ENCODE data around the gene ZNF878. TPM values are rescaled to one million over a fixed set of nuclear protein-coding genes. Genes with fewer than 3 reads are reported as not detected.

ZNF878 gene
- total and polyA plus RNA-seq, 2 of the 8 experiments (the other 6 are each of a cell fraction or from before 2014, with no cell fraction given), result 0.91 to 9.1 TPM

DNA sequence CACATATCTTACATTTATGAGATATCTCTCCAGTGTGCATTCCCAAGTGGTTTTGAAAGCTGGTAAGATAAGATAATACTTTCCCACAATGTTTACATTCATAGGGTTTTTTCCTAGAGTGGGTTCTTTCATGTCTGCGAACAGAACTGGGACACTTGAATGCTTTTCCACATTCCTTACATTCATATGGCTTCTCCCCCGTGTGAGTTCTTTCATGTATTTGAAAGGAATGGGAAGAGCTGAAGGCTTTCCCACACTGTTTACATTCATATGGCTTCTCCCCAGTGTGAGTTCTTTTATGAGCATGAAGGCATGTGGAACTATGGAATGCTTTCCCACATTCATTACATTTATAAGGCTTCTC is 37.0 kb downstream of the ZNF878 start (continued):
- TF ChIP-seq, protein P1, sequence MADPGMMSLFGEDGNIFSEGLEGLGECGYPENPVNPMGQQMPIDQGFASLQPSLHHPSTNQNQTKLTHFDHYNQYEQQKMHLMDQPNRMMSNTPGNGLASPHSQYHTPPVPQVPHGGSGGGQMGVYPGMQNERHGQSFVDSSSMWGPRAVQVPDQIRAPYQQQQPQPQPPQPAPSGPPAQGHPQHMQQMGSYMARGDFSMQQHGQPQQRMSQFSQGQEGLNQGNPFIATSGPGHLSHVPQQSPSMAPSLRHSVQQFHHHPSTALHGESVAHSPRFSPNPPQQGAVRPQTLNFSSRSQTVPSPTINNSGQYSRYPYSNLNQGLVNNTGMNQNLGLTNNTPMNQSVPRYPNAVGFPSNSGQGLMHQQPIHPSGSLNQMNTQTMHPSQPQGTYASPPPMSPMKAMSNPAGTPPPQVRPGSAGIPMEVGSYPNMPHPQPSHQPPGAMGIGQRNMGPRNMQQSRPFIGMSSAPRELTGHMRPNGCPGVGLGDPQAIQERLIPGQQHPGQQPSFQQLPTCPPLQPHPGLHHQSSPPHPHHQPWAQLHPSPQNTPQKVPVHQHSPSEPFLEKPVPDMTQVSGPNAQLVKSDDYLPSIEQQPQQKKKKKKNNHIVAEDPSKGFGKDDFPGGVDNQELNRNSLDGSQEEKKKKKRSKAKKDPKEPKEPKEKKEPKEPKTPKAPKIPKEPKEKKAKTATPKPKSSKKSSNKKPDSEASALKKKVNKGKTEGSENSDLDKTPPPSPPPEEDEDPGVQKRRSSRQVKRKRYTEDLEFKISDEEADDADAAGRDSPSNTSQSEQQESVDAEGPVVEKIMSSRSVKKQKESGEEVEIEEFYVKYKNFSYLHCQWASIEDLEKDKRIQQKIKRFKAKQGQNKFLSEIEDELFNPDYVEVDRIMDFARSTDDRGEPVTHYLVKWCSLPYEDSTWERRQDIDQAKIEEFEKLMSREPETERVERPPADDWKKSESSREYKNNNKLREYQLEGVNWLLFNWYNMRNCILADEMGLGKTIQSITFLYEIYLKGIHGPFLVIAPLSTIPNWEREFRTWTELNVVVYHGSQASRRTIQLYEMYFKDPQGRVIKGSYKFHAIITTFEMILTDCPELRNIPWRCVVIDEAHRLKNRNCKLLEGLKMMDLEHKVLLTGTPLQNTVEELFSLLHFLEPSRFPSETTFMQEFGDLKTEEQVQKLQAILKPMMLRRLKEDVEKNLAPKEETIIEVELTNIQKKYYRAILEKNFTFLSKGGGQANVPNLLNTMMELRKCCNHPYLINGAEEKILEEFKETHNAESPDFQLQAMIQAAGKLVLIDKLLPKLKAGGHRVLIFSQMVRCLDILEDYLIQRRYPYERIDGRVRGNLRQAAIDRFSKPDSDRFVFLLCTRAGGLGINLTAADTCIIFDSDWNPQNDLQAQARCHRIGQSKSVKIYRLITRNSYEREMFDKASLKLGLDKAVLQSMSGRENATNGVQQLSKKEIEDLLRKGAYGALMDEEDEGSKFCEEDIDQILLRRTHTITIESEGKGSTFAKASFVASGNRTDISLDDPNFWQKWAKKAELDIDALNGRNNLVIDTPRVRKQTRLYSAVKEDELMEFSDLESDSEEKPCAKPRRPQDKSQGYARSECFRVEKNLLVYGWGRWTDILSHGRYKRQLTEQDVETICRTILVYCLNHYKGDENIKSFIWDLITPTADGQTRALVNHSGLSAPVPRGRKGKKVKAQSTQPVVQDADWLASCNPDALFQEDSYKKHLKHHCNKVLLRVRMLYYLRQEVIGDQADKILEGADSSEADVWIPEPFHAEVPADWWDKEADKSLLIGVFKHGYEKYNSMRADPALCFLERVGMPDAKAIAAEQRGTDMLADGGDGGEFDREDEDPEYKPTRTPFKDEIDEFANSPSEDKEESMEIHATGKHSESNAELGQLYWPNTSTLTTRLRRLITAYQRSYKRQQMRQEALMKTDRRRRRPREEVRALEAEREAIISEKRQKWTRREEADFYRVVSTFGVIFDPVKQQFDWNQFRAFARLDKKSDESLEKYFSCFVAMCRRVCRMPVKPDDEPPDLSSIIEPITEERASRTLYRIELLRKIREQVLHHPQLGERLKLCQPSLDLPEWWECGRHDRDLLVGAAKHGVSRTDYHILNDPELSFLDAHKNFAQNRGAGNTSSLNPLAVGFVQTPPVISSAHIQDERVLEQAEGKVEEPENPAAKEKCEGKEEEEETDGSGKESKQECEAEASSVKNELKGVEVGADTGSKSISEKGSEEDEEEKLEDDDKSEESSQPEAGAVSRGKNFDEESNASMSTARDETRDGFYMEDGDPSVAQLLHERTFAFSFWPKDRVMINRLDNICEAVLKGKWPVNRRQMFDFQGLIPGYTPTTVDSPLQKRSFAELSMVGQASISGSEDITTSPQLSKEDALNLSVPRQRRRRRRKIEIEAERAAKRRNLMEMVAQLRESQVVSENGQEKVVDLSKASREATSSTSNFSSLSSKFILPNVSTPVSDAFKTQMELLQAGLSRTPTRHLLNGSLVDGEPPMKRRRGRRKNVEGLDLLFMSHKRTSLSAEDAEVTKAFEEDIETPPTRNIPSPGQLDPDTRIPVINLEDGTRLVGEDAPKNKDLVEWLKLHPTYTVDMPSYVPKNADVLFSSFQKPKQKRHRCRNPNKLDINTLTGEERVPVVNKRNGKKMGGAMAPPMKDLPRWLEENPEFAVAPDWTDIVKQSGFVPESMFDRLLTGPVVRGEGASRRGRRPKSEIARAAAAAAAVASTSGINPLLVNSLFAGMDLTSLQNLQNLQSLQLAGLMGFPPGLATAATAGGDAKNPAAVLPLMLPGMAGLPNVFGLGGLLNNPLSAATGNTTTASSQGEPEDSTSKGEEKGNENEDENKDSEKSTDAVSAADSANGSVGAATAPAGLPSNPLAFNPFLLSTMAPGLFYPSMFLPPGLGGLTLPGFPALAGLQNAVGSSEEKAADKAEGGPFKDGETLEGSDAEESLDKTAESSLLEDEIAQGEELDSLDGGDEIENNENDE (IDR thresholded peaks at IDR 0.05; ENCODE audit: insufficient replicate concordance, low read length), result no peak
- no peak for TF ChIP-seq EP300 (IDR thresholded peaks at IDR 0.05; ENCODE audit: borderline replicate concordance in 1 of 2, low read depth in 2 of 2, low read length in 2 of 2)
- no peak for TF ChIP-seq JUND (IDR thresholded peaks at IDR 0.05; ENCODE audit: low read length)

All from H1 (cell line).